Stimulated activated CD4-positive, alpha-beta T cell treated with anti-CD3 and anti-CD28 coated beads, Interleukin-15, amount 100 ng/mL, for 48 hours (primary cell): ENCODE data around the gene LCE1B.

ENCODE experiments used
- DNase-seq, 2 donors: peaks; one replicate each; pipeline ENCODE4 v3.0.0-alpha.2; 2020; ENCODE audit warnings: low read depth in 2 of 2

The LCE1B gene

DNA sequence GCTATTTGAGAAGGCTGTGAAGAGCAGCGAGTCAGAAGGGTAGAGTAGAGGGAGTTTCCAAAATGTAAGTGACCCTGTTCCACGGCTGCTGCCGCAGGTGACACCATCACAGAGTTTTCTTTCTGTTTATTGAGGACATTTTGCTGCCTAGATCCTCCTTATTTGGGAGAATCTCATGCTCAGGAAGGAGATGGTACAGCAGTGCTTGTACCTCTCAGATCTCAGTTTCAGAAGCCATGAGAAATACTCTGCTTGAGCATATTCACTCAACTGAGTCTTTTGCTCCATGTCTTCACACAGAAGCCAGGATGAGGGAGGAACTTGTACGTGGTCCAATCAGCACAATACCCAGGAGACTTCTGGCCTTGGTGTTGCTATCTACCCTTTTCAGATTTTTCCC, 49.6 kb downstream of the LCE1B start:
- DNase-seq: no peak
